PFSK-1 (cell line): Measurements from ENCODE around the gene ANKRD18A.

ENCODE experiments used
- FOXP2 ChIP-seq: optimal IDR thresholded peaks from 2 replicates; pipeline ENCODE3; 2011; ENCODE audit warnings: borderline replicate concordance, control low read depth, inconsistent platforms; ENCODE audit not compliant: insufficient read depth; ENCODE audit errors: extremely low read length, extremely low read depth
- POLR2AphosphoS5 ChIP-seq: IDR thresholded peaks from 2 replicates; pipeline ENCODE4 v1.6.1; 2012; ENCODE audit warnings: low read depth, mild to moderate bottlenecking, control low read depth, low read length, moderate library complexity
- REST ChIP-seq, 2 experiments: IDR thresholded peaks; 2 replicates each; pipeline versions ENCODE4 v1.6.1 to v1.8.0; 2011 to 2012; ENCODE audit warnings: low read depth in 2 of 2, low read length in 2 of 2, control low read depth in 1 of 2, inconsistent platforms in 1 of 2, mild to moderate bottlenecking in 1 of 2, moderate library complexity in 1 of 2; ENCODE audit not compliant: insufficient read depth in 1 of 2
- SIN3A ChIP-seq: IDR thresholded peaks from 2 replicates; pipeline ENCODE4 v1.6.1; 2012; ENCODE audit warnings: mild to moderate bottlenecking, low read length, moderate library complexity, borderline replicate concordance; ENCODE audit not compliant: insufficient read depth
- TAF1 ChIP-seq: IDR thresholded peaks from 2 replicates; pipeline ENCODE4 v1.6.1; 2012; ENCODE audit warnings: low read length, control low read depth, borderline replicate concordance; ENCODE audit not compliant: insufficient read depth

Gene ANKRD18A

GRCh38 chr9:38622951-38623350 is 2.6 kb upstream of the ANKRD18A start:
- TF ChIP-seq SIN3A (no peak), TAF1 (no peak), FOXP2 (no peak), REST (IDR thresholded peaks at IDR 0.05; ENCODE audit: insufficient read depth in 1 of 2, low read depth in 2 of 2, low read length in 2 of 2) (no peak), POLR2AphosphoS5 (no peak)

GRCh38 chr9:38622288-38622674 is 1.9 kb upstream of the ANKRD18A start:
- TF ChIP-seq SIN3A, result no peak
- TF ChIP-seq POLR2AphosphoS5, result no peak
- TF ChIP-seq REST (IDR thresholded peaks at IDR 0.05; ENCODE audit: insufficient read depth in 1 of 2, low read depth in 2 of 2, low read length in 2 of 2), result no peak
- TF ChIP-seq FOXP2, result no peak
- TF ChIP-seq TAF1, result no peak

- TF ChIP-seq REST (IDR thresholded peaks at IDR 0.05; ENCODE audit: insufficient read depth in 1 of 2, low read depth in 2 of 2, low read length in 2 of 2) (no peak), SIN3A (no peak), POLR2AphosphoS5 (no peak), TAF1 (no peak)
Measured at GRCh38 chr9:38621434-38622287, 1.3 kb upstream of the ANKRD18A start.

- no peak for TF ChIP-seq POLR2AphosphoS5
- no peak for TF ChIP-seq SIN3A
- no peak for TF ChIP-seq TAF1
- no peak for TF ChIP-seq FOXP2
- no peak for TF ChIP-seq REST (IDR thresholded peaks at IDR 0.05; ENCODE audit: insufficient read depth in 1 of 2, low read depth in 2 of 2, low read length in 2 of 2)
Measured at GRCh38 chr9:38619556-38620447, 594 bp downstream of the ANKRD18A start.
